ENCODE measurements around the gene BLOC1S5. TPM values are rescaled to one million over a fixed set of nuclear protein-coding genes. Genes with fewer than 3 reads are reported as not detected.
A peak's percentile ranks its signal among the peaks of the same experiment; 100 is the strongest.

The BLOC1S5 gene
- total RNA-seq, 6 experiments from 2014 or later: 8.4 to 13.4 (median 9.5) TPM

DNA sequence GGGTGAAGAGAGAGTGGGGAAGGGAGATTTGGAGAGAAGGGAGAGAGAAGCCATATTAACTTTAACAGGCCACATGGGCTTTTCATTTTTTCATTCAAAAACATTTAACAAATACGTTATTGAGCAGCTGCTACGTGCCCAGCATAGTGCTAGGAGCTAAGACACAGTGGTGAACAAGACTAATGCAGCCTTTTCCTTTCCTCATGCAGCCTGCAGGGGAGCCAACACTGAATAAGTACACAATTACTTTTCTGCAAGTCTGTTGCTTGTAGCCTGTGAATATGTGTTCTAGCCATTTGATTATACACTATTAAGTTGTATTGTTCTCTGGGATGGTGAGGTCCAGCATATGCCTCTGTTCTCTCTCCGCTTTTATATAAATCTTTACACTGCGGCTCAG, 1.9 kb upstream of the BLOC1S5 start:
- no peak for DNase-seq
- H3K4me1 Mint-ChIP-seq (ENCODE audit: low read depth): peaks cover 25% of the 10 kb centered on the region
- H3K36me3 Mint-ChIP-seq (ENCODE audit: low read depth): no peaks in the 10 kb centered on the region
- H3K4me3 Mint-ChIP-seq: no peak overlapping the region
- no peaks in the 10 kb centered on the region for H3K27me3 Mint-ChIP-seq (ENCODE audit: insufficient read depth)
- TF ChIP-seq, protein P1, sequence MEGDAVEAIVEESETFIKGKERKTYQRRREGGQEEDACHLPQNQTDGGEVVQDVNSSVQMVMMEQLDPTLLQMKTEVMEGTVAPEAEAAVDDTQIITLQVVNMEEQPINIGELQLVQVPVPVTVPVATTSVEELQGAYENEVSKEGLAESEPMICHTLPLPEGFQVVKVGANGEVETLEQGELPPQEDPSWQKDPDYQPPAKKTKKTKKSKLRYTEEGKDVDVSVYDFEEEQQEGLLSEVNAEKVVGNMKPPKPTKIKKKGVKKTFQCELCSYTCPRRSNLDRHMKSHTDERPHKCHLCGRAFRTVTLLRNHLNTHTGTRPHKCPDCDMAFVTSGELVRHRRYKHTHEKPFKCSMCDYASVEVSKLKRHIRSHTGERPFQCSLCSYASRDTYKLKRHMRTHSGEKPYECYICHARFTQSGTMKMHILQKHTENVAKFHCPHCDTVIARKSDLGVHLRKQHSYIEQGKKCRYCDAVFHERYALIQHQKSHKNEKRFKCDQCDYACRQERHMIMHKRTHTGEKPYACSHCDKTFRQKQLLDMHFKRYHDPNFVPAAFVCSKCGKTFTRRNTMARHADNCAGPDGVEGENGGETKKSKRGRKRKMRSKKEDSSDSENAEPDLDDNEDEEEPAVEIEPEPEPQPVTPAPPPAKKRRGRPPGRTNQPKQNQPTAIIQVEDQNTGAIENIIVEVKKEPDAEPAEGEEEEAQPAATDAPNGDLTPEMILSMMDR (IDR thresholded peaks at IDR 0.05): no peak
- H3K9me3 Mint-ChIP-seq: no peaks in the 10 kb centered on the region
- no peak overlapping the region for H3K27ac Mint-ChIP-seq

DNA sequence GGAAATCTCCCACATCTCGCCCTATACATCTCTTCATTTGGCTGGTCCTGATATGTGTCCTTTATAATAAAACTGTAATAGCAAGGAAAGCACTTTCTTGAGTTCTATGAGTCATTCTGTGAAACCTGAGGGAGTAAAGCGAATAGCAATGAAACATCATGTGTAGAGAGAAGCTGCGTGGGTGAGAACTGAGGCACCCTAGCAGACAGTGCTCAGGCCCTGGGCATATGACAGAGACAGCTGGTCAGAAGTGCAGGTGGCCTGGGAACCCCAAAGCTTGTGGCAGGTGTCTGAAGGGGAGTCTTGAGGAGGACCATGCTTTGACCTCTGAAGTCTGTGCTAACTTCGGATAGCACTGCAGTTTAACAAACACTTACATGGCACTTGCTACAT, 1.3 kb upstream of the BLOC1S5 start:
- Mint-ChIP-seq H3K36me3 (ENCODE audit: low read depth) (no peaks in the 10 kb centered on the region), H3K4me3 (no peak overlapping the region), H3K27me3 (ENCODE audit: insufficient read depth) (no peaks in the 10 kb centered on the region), H3K4me1 (ENCODE audit: low read depth) (peaks cover 25% of the 10 kb centered on the region), H3K27ac (peak overlapping the region; percentile 92), H3K9me3 (no peaks in the 10 kb centered on the region)
- TF ChIP-seq, protein P1 (IDR thresholded peaks at IDR 0.05): no peak
- no peak for DNase-seq

DNA sequence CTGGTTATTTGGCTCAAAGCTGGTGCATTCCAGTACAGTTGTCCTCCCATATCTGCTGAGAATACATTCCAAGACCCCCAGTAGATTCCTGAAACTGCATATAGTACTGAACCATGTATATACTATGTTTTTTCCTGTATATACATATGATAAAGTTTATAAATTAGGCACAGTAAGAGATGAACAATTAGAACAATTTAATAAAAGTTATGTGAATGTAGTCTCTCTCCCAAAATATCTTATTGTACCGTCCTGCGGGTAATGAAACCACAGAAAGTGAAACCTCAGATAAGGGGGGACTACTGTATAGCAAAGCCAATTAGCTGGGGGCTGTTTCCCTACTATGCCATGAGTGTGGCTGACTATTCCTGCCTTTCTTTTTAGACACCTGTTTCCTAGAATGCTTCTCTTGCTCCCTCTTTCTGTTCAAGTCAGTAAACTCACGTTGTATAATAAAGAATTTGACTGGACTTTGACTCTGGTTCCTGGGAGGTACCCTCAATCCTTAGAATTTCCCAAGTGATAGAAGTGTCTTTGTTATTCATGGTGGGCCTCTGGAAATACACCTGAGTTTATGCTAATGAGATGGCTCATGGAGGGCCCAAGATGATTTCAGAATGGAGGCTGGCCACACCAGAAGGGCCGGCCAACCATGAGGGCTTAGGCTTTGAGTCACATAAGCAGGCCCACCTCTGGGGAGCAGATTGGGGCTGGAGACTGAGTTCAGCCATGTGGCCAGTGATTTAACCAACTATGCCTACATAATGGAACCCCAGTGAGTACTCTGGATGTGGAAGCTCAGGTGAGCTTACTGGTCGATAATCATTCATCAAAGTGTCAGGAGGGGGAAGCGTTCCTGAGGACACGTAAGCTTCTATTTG, 689 bp upstream of the BLOC1S5 start:
- Mint-ChIP-seq H3K9me3 (no peaks in the 10 kb centered on the region), H3K4me3 (peak overlapping the region; percentile 93), H3K27me3 (ENCODE audit: insufficient read depth) (no peaks in the 10 kb centered on the region), H3K4me1 (ENCODE audit: low read depth) (peaks cover 25% of the 10 kb centered on the region), H3K36me3 (ENCODE audit: low read depth) (no peaks in the 10 kb centered on the region), H3K27ac (peak overlapping the region; percentile 92)
- no peak for DNase-seq
- TF ChIP-seq, protein P1 (IDR thresholded peaks at IDR 0.05): no peak

DNA sequence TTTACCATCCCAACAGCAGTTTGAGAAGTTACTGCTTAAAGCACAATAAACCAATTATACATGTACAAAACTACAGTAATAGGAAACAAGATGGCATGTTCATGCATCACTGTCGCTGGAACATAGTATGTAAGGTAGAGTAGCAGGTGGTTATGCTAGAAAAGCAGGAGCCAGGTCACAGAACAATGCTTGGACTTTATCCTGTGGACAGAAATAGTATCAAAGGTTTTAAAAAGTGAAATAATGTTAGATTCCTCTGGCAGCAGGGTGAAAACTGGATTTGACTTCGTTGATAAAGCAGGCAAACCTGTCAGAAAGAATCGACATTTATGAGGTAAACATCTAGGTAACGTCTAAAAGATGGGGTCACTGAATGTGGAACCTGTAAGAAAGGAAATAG, 2.5 kb downstream of the BLOC1S5 start:
- Mint-ChIP-seq H3K36me3 (ENCODE audit: low read depth) (no peaks in the 10 kb centered on the region), H3K27ac (no peak overlapping the region), H3K9me3 (no peaks in the 10 kb centered on the region), H3K4me3 (no peak overlapping the region), H3K4me1 (ENCODE audit: low read depth) (peaks cover 40% of the 10 kb centered on the region), H3K27me3 (ENCODE audit: insufficient read depth) (no peaks in the 10 kb centered on the region)
- no peak for DNase-seq
- TF ChIP-seq, protein P1 (IDR thresholded peaks at IDR 0.05): no peak

DNA sequence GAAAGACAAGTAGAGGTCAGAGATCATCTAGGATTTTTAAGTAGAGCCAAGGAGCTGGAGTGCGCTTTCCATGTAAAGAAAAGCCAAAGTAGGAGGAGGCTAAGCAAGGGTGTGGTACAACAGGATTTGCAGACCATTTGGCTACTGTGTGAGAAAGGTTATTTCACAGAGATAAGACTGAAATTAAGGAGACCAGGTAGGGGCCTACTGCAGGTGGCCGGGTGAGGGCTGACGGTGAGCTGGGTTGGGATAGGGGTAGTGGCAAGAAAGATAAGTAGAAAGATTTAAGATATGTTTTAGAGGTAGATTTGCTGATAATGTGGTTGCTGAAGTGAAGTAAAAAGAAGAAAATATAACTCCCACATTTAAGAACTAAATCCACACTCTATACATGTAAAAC, 3.8 kb downstream of the BLOC1S5 start:
- Mint-ChIP-seq H3K9me3 (no peaks in the 10 kb centered on the region), H3K27ac (no peak overlapping the region), H3K4me3 (no peak overlapping the region), H3K4me1 (ENCODE audit: low read depth) (peaks cover 36% of the 10 kb centered on the region), H3K27me3 (ENCODE audit: insufficient read depth) (no peaks in the 10 kb centered on the region), H3K36me3 (ENCODE audit: low read depth) (no peaks in the 10 kb centered on the region)
- no peak for DNase-seq
- TF ChIP-seq, protein P1 (IDR thresholded peaks at IDR 0.05): no peak
